SK-N-SH treated with all-trans-retinoic acid at 6 μM for 48 hours (cell line): ENCODE measurements around the gene PEX7.

Experiments used
- ZNF70 ChIP-seq: fragments of 450-650 bp; formaldehyde crosslinking; IDR thresholded peaks from 2 replicates; pipeline ENCODE4 v1.5.0; 2020; ENCODE audit warnings: mild to moderate bottlenecking, moderate library complexity
- TF ChIP-seq, protein P1 (sequence below): fragments of 250-450 bp; sonication (Bioruptor Pico); IDR thresholded peaks from 2 replicates; pipeline ENCODE4 v1.5.1; 2020; ENCODE audit warnings: low read depth, mild to moderate bottlenecking, moderate library complexity
- TF ChIP-seq, protein P2 (sequence below): fragments of 250-450 bp; sonication (Bioruptor Pico); IDR thresholded peaks from 2 replicates; pipeline ENCODE4 v1.5.1; 2021; ENCODE audit warnings: mild to moderate bottlenecking, moderate library complexity

DNA sequence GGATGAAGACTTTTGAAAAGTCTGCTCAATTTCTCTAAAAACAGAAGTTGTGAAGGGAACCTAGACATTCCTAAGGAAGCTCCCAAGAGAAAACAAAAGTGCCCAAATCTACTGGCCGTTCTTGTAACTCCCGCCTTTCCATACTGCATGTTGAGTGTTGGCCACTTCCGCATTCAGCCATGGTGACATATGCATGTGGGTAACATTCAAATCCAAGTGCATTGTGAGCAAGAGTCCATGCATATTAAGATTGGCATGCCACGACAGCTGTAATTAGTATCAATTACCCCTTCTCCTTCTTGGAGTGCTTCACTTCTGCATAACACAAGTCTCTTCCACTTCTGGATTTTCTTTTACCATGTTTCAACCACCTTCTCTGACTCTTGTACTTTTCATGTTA is 108.1 kb downstream of the PEX7 start:
- TF ChIP-seq, protein P1, sequence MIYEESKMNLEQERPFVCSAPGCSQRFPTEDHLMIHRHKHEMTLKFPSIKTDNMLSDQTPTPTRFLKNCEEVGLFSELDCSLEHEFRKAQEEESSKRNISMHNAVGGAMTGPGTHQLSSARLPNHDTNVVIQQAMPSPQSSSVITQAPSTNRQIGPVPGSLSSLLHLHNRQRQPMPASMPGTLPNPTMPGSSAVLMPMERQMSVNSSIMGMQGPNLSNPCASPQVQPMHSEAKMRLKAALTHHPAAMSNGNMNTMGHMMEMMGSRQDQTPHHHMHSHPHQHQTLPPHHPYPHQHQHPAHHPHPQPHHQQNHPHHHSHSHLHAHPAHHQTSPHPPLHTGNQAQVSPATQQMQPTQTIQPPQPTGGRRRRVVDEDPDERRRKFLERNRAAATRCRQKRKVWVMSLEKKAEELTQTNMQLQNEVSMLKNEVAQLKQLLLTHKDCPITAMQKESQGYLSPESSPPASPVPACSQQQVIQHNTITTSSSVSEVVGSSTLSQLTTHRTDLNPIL (CRISPR knock-in tag), result no peak
- TF ChIP-seq, protein P2, sequence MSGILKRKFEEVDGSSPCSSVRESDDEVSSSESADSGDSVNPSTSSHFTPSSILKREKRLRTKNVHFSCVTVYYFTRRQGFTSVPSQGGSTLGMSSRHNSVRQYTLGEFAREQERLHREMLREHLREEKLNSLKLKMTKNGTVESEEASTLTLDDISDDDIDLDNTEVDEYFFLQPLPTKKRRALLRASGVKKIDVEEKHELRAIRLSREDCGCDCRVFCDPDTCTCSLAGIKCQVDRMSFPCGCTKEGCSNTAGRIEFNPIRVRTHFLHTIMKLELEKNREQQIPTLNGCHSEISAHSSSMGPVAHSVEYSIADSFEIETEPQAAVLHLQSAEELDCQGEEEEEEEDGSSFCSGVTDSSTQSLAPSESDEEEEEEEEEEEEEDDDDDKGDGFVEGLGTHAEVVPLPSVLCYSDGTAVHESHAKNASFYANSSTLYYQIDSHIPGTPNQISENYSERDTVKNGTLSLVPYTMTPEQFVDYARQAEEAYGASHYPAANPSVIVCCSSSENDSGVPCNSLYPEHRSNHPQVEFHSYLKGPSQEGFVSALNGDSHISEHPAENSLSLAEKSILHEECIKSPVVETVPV (CRISPR knock-in tag), result no peak
- no peak for TF ChIP-seq ZNF70
